NAMALWA (cell line): ENCODE results near the gene MYO9A.
"Not testable (repeated sequence)": the region's sequence is repeated elsewhere in the genome, so short reads cannot be mapped to it uniquely, and the experiment has no call there.

Experiments
- DNase-seq: peaks from one replicate; pipeline ENCODE4 v3.0.0-alpha.2; 2015; ENCODE audit warnings: low spot score

Gene MYO9A

DNA sequence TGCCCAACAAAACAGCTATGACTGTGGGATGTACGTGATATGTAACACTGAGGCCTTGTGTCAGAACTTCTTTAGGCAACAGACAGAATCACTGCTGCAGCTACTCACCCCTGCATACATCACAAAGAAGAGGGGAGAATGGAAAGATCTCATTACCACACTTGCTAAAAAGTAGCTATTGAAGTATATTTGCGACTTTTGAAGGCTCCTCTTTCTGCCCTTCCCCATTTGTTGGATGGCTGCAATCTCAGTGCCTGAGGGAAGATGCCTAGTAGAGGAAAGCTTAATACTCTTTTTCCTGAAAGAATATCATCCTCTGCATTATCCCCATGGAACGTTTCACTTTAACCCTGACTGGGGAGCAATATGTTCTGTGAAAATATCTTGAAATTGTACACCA is 22.1 kb upstream of the MYO9A start:
- DNase-seq: no peak

DNA sequence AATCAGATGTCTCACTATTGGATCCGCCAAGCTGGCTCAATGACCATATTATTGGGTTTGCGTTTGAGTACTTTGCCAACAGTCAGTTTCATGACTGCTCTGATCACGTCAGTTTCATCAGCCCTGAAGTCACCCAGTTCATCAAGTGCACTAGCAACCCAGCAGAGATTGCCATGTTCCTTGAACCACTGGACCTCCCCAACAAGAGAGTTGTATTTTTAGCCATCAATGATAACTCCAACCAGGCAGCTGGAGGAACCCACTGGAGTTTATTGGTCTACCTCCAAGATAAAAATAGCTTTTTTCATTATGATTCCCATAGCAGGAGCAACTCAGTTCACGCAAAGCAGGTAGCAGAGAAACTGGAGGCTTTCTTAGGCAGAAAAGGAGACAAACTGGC is 21.7 kb upstream of the MYO9A start:
- DNase-seq: no peak

GRCh38 chr15:72136170-72137051 is 18.5 kb upstream of the MYO9A start:
- no peak for DNase-seq

DNA sequence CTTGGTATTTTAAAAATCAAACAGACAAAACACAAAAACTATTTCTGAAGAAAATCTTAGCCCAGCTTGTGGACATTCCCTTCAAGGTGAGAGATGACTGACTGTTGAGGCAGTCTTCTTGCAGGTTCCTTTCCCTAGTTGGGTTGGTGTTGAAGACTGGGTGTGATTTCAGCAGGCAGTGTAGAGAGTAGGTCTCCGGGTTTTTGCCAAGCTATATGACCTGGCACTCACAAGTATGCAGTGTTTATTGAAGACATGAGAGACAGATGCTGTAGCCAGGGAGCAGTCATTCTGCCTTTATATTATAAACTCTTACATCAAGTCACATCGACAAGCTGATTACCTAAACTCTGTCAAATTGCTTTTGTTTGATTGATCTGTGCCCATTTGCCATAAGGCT is 17.8 kb upstream of the MYO9A start:
- no peak for DNase-seq

DNA sequence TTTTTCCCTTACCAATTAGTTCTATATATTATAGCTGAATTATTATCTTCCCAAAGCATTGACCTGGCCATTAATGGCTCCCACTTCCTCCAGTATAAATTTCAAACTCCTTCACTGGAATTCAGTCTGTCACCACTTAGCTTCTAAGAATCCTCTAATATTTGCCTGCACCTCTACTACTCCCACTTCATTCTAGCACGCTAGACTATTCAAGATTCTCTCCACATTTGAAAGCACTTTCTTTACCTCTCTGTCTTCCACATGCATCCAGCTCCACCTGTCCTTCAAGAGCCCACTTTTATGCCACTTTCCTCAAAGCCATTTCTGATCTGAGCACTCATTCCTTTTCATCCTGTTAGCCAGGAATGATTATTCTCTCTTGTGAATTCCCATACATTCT is 15.3 kb upstream of the MYO9A start:
- no peak for DNase-seq

DNA sequence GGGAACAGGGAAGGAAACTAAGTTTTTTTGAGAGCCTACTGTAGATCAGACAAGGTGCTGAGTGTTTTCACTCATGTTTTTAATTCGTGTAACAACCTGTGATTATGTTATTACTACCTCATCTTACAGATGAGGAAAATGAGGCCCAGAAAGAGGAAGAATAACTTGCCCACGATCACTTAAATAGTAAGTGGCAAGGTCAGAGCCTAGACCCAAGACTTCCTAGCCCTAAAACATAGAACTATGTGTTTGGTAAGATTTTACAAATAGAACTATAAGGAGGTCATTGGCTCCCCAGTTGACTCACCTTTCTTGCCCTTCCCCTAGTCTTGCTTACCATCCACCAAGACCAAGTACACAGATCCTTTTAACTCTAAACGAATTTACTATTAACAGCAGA is 14.0 kb upstream of the MYO9A start:
- DNase-seq: no peak

- no peak for DNase-seq
Observed at GRCh38 chr15:72130272-72130671, 12.3 kb upstream of the MYO9A start.

- DNase-seq: no peak
Observed at GRCh38 chr15:72128359-72128758, 10.4 kb upstream of the MYO9A start.

GRCh38 chr15:72127724-72128322 is 9.9 kb upstream of the MYO9A start:
- DNase-seq: no peak

DNA sequence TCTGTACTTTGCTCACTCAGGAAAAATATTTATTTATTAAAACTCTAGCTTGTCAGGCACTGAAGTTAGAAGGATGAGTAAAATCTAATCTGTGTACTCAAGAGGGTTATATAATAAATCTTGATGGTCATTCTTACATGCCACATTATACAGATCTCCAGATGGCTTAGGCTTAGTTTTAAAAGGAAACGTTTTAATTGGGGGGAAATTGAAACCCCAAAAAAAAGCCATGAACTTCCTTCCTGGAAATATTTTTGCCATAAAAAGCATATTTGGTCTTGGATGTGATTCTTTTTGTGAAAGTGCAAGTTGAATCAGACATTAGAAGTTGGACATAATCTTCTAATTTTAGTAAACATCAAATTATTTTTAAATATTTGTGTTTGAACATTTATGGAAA is 6.3 kb upstream of the MYO9A start:
- no peak for DNase-seq

GRCh38 chr15:72117486-72118016 is 399 bp downstream of the MYO9A start:
- peak; percentile 85 for DNase-seq

DNA sequence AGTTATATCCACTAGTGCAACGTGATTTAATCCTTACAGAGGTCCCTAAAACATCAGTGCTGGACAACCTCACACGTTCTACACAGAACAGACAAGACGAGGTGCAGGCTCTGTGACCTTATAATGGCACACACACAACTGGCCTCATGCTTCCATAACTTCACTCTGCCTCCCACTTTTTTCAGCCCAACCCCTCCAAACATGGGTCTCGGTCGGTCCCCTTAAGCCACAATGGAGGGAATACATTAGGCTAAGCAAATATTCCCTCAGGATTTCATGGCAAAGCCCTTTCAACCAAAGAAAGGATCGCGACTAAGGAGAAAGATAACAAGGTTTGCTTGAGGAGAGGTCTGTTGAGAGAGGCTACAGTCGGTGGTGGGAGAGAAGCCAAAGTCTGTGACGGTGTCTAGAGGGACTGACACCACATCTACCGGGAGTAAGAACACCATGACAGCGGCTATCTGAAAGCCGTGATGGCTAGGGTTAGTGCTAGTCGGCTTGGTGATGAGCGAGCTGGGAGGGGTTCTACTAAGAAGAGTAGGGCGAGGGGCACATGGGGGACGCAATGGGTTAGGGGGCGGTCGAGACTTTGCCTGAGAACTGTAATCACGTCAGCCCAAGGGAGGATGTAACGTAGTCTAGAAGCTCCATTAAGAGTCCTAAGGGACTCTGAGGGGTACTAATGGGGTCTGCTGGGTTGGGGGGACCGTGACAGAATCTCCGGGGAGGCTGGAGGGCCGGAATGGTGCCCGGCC is 1.0 kb downstream of the MYO9A start:
- no peak for DNase-seq

DNA sequence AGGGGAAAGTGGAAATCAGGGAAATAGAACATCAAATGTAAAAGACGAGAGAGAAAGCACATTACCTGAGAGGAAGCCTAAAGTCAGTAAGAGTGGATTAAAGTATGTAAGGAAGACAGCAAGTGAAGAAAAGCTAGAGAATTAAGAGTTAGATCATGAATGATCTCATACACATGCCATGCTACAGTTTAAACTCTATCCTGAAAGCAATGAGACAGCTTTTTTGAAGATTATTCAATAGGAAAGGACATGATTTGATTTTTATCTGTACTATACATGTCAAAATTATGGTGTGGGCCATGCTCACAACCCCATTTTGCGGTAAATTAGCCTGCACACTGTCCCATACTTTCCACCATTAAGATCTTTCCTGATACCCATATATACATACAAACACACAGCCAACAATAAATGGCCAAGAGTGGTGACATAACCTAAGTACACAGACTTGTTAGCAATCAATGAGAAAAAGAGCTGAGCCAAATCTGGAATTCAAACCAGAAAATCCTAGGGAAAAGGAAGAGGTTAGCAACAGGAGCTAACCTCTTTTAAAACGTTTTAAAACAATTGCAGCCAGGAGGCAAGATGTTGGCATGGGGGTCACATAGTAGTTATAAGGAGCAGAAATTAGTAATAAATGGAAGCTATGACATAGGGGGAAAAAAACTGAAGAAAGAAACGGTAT is 4.5 kb downstream of the MYO9A start:
- DNase-seq: no peak

DNA sequence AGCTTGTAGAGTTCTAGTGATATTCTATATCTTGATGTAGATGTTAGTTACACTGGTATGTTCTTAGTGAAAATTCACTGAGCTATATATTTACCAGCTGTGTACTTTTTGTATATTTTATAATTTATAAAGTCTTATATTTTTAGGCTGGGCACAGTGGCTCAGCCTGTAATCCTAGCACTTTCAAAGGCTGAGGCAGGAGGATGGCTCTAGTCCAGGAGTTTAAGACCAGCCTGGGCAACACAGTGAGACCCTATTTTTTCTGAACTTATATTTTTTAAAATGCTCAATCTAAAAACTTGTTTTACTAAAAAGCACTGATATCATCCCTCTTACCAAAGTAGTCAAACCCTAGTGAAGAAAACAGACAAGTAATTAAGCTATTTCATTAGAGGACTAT is 5.1 kb downstream of the MYO9A start:
- no peak for DNase-seq

GRCh38 chr15:72112116-72112515 is 5.8 kb downstream of the MYO9A start:
- no peak for DNase-seq

GRCh38 chr15:72110355-72110754 is 7.6 kb downstream of the MYO9A start:
- no peak for DNase-seq

- DNase-seq: no peak
Observed at GRCh38 chr15:72106068-72106467, 11.9 kb downstream of the MYO9A start.

DNA sequence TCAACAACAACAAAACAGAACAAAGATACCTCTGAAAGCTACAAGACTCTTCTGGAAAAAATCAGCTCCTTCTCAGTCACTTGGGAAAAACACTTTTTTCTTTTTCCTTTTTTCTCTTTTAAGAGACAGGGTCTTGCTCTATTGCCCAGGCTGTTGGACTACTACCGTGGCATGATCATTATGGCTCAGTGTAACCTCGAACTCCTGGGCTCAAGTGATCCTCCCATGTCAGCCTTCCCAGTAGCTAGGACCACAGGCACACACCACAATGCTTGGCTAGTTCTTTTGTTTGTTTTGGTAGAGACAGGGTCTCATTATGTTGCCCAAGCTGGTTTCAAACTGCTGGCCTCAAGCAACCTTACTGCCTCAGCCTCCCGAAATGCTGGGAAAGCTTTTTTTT is 12.8 kb downstream of the MYO9A start:
- no peak for DNase-seq

DNA sequence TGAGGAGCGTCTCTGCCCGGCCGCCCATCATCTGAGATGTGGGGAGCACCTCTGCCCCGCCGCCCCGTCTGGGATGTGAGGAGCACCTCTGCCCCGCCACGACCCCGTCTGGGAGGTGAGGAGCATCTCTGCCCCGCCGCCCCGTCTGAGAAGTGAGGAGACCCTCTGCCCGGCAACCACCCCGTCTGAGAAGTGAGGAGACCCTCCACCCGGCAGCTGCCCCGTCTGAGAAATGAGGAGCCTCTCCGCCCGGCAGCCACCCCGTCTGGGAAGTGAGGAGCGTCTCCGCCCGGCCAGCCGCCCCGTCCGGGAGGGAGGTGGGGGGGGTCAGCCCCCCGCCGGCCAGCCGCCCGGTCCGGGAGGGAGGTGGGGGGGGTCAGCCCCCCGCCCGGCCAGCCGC is 17.4 kb downstream of the MYO9A start:
- DNase-seq: not testable (repeated sequence)

GRCh38 chr15:72099155-72099554 is 18.8 kb downstream of the MYO9A start:
- no peak for DNase-seq

DNA sequence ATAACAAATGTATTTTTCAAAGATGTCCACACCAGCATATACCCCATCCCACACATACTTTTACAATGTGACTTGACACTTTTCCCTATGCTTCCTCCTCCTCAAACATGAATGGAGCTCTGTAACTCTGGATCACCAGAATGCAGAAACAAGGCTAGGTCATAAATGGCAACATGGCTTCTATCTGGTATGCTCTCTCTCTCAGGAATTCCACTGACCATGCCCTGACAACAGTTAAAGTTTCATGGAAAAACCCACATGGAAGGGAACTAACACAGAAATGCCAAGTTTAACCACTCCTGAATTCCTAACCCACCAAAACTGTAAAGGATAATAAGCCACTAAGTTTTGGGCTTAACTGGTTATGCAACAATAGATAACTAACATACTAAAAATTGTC is 19.9 kb downstream of the MYO9A start:
- no peak for DNase-seq

- DNase-seq: no peak
Observed at GRCh38 chr15:72096796-72097195, 21.2 kb downstream of the MYO9A start.
